Measurements from ENCODE around the gene MAP3K8. TPM values are rescaled to one million over a fixed set of nuclear protein-coding genes. Genes with fewer than 3 reads are reported as not detected.

MAP3K8 gene
- total and polyA plus RNA-seq, 10 of the 15 experiments (the other 5 are each of a cell fraction or from before 2014, with no cell fraction given), result 25.5 to 115 (median 40.2) TPM

GRCh38 chr10:30390207-30390606 lies 43.8 kb upstream of the MAP3K8 start:
- ChIA-PET POLR2A (no interaction called here), SMC1A (ENCODE audit: uncharacterized antibody, unreplicated experiment) (interaction anchor here (1.0 to 6.6 kb wide), 5 partner anchors 31 to 271 kb away, joined by 3 to 38 read pairs (median 4); no protein-coding TSS in a partner anchor), RAD21 (ENCODE audit: unreplicated experiment) (interaction anchor here (7.2 kb wide), 1 partner anchor 201 kb away, joined by 59 read pairs; no protein-coding TSS in a partner anchor), CTCF (interaction anchor here (0.7 to 9.5 kb wide), 8 partner anchors 11 to 199 kb away, joined by 3 to 221 read pairs (median 12); no protein-coding TSS in a partner anchor)
- H3K9ac ChIP-seq (ENCODE audit: control insufficient read depth, insufficient read depth, low read length), result no peak overlapping the region
- H3K4me2 ChIP-seq (ENCODE audit: control insufficient read depth, insufficient read depth), result no peak overlapping the region
- H3K27ac ChIP-seq (ENCODE audit: control insufficient read depth, insufficient read depth), result no peak overlapping the region
- no peaks in the 10 kb centered on the region for H3K36me3 ChIP-seq (ENCODE audit: control insufficient read depth in 2 of 2, insufficient read depth in 2 of 2, low read length in 1 of 2)
- BruUV-seq (replicated peaks), result no TSS peak
- no peak for FAIRE-seq
- no peak for DNase-seq (ENCODE audit: low read depth, low spot score)
- in situ Hi-C loops (cut with MboI), result loop anchor here (5.0 kb wide), 1 partner anchor 202 kb away; no protein-coding TSS in a partner anchor
- no peak overlapping the region for H2AFZ ChIP-seq (ENCODE audit: control insufficient read depth, low read depth, low read length)
- no peaks in the 10 kb centered on the region for H3K4me1 ChIP-seq (ENCODE audit: control insufficient read depth, insufficient read depth, low read length)
- H3K4me3 ChIP-seq, result no peak overlapping the region
- intact Hi-C loops (cut with micrococcal nuclease; ENCODE audit: unreplicated experiment), result no loop called here
- no peaks in the 10 kb centered on the region for H3K79me2 ChIP-seq (ENCODE audit: control insufficient read depth, insufficient read depth, low read length)
- no peaks in the 10 kb centered on the region for H3K9me3 ChIP-seq (replicated peaks; ENCODE audit: control insufficient read depth, insufficient read depth, low read length)
- H3K27me3 ChIP-seq (replicated peaks in 1 of 2; ENCODE audit: control insufficient read depth in 2 of 2, insufficient read depth in 2 of 2, low read length in 1 of 2), result no peaks in the 10 kb centered on the region
- ATAC-seq, result no peak
- H4K20me1 ChIP-seq (ENCODE audit: control insufficient read depth, insufficient read depth), result no peaks in the 10 kb centered on the region
- WGBS (ENCODE audit: insufficient coverage, insufficient replicate concordance, low lambda C conversion rate, missing lambda C conversion rate), result 17% methylated on average over 3 of the region's 3 CpGs
- no peak for TF ChIP-seq POLR2AphosphoS5 (IDR thresholded peaks at IDR 0.05; ENCODE audit: low read length)
- no peak for TF ChIP-seq SMAD5 (IDR thresholded peaks at IDR 0.05; ENCODE audit: low read depth)
- TF ChIP-seq ESRRA (IDR thresholded peaks at IDR 0.05; ENCODE audit: low read length), result no peak
- TF ChIP-seq RAD21 (IDR thresholded peaks at IDR 0.05; ENCODE audit: insufficient read depth, low read depth, low read length), result no peak
- TF ChIP-seq TCF12 (IDR thresholded peaks at IDR 0.05; ENCODE audit: low read depth, low read length), result no peak
- no peak for TF ChIP-seq BCL11A (IDR thresholded peaks at IDR 0.05; ENCODE audit: low read depth, low read length)
- no peak for TF ChIP-seq NFYB (IDR thresholded peaks at IDR 0.05; ENCODE audit: insufficient read depth, low read depth, low read length)
- no peak for TF ChIP-seq ATF7 (IDR thresholded peaks at IDR 0.05; ENCODE audit: low read depth)
- TF ChIP-seq GATAD2B (conservative IDR thresholded peaks at IDR 0.05; ENCODE audit: low read depth), result no peak
- TF ChIP-seq NKRF (conservative IDR thresholded peaks at IDR 0.05), result no peak
- TF ChIP-seq IKZF2 (IDR thresholded peaks at IDR 0.05), result no peak
- TF ChIP-seq SREBF1 (IDR thresholded peaks at IDR 0.05; ENCODE audit: low read length), result no peak
- TF ChIP-seq SIN3A (IDR thresholded peaks at IDR 0.05; ENCODE audit: low read depth, low read length), result no peak
- TF ChIP-seq, protein P1, sequence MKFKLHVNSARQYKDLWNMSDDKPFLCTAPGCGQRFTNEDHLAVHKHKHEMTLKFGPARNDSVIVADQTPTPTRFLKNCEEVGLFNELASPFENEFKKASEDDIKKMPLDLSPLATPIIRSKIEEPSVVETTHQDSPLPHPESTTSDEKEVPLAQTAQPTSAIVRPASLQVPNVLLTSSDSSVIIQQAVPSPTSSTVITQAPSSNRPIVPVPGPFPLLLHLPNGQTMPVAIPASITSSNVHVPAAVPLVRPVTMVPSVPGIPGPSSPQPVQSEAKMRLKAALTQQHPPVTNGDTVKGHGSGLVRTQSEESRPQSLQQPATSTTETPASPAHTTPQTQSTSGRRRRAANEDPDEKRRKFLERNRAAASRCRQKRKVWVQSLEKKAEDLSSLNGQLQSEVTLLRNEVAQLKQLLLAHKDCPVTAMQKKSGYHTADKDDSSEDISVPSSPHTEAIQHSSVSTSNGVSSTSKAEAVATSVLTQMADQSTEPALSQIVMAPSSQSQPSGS (IDR thresholded peaks at IDR 0.05; ENCODE audit: low read length), result no peak
- TF ChIP-seq, protein P2, sequence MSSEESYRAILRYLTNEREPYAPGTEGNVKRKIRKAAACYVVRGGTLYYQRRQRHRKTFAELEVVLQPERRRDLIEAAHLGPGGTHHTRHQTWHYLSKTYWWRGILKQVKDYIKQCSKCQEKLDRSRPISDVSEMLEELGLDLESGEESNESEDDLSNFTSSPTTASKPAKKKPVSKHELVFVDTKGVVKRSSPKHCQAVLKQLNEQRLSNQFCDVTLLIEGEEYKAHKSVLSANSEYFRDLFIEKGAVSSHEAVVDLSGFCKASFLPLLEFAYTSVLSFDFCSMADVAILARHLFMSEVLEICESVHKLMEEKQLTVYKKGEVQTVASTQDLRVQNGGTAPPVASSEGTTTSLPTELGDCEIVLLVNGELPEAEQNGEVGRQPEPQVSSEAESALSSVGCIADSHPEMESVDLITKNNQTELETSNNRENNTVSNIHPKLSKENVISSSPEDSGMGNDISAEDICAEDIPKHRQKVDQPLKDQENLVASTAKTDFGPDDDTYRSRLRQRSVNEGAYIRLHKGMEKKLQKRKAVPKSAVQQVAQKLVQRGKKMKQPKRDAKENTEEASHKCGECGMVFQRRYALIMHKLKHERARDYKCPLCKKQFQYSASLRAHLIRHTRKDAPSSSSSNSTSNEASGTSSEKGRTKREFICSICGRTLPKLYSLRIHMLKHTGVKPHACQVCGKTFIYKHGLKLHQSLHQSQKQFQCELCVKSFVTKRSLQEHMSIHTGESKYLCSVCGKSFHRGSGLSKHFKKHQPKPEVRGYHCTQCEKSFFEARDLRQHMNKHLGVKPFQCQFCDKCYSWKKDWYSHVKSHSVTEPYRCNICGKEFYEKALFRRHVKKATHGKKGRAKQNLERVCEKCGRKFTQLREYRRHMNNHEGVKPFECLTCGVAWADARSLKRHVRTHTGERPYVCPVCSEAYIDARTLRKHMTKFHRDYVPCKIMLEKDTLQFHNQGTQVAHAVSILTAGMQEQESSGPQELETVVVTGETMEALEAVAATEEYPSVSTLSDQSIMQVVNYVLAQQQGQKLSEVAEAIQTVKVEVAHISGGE (CRISPR knock-in tag; IDR thresholded peaks at IDR 0.05), result no peak
- TF ChIP-seq RB1 (IDR thresholded peaks at IDR 0.05; ENCODE audit: borderline replicate concordance), result no peak
- no peak for TF ChIP-seq IKZF1 (conservative IDR thresholded peaks at IDR 0.05)
- no peak for TF ChIP-seq ZZZ3 (IDR thresholded peaks at IDR 0.05; ENCODE audit: control insufficient read depth, insufficient read length, low read depth)
